Central memory CD8-positive, alpha-beta T cell (primary cell): Measurements from ENCODE around the gene DVL2.
A peak's percentile ranks its signal among the peaks of the same experiment; 100 is the strongest.

Experiments used
- ATAC-seq: fragments of 150-1000 bp; cut with Tn5 transposase; replicated peaks from 2 replicates; pipeline ENCODE4 v1.10.0; 2022; ENCODE audit warnings: mild to moderate bottlenecking, moderate FRiP score, moderate number of reproducible peaks; ENCODE audit not compliant: poor library complexity, severe bottlenecking; ENCODE audit errors: extremely low read depth
- DNase-seq, 2 donors: peaks; one replicate each; pipeline ENCODE4 v3.0.0; 2021; ENCODE audit warnings: low spot score in 2 of 2
- H3K27ac Mint-ChIP-seq: one replicate; pipeline ENCODE4 v1.8.0; 2022; ENCODE audit warnings: low read depth, mild to moderate bottlenecking, moderate library complexity, mixed read lengths
- H3K27me3 Mint-ChIP-seq: one replicate; pipeline ENCODE4 v1.8.0; 2022; ENCODE audit warnings: mixed read lengths
- H3K36me3 Mint-ChIP-seq: one replicate; pipeline ENCODE4 v1.8.0; 2022; ENCODE audit warnings: mild to moderate bottlenecking, moderate library complexity, mixed read lengths; ENCODE audit not compliant: insufficient read depth
- H3K4me1 Mint-ChIP-seq: one replicate; pipeline ENCODE4 v1.8.0; 2022; ENCODE audit warnings: mixed read lengths
- H3K4me3 Mint-ChIP-seq: one replicate; pipeline ENCODE4 v1.8.0; 2022; ENCODE audit warnings: mild to moderate bottlenecking, moderate library complexity, mixed read lengths
- H3K9me3 Mint-ChIP-seq: one replicate; pipeline ENCODE4 v1.8.0; 2022; ENCODE audit warnings: mixed read lengths

The DVL2 gene

DNA sequence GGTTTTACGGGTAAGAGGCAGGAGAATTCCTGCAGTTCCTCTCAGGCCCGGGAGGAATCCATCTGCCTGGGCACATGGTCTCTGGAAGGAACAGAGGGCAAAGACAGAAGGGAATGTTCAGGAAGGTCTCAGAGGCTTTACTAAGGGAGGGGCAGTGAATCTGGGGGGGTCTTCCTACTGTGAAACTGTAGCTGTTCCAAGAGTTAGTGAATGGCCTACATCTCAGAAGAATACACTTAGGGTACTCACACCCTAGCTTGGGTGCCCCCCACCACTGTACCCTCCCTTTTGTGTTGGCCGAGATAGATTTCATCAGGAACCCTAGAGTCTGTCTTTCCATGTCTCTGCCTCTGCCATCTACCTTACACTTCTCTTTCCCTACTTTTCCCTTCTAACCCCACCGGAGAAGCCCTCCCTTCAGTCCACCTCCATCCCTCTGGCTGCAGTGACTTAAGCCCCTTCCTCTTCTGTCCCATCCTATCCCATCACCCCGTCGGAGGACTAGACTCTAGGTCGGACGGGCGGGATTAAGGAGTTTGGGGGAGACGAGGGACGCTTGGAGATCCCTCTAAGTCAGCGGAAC lies 15.0 kb downstream of the DVL2 start:
- H3K4me3 Mint-ChIP-seq, result peak overlapping the region; percentile 98
- DNase-seq (no peak), ATAC-seq (no peak)
- peaks cover 14% of the 10 kb centered on the region for H3K36me3 Mint-ChIP-seq
- H3K27me3 Mint-ChIP-seq, result no peaks in the 10 kb centered on the region
- H3K4me1 Mint-ChIP-seq, result peaks cover 51% of the 10 kb centered on the region
- H3K27ac Mint-ChIP-seq, result peak overlapping the region; percentile 95
- H3K9me3 Mint-ChIP-seq, result no peaks in the 10 kb centered on the region

DNA sequence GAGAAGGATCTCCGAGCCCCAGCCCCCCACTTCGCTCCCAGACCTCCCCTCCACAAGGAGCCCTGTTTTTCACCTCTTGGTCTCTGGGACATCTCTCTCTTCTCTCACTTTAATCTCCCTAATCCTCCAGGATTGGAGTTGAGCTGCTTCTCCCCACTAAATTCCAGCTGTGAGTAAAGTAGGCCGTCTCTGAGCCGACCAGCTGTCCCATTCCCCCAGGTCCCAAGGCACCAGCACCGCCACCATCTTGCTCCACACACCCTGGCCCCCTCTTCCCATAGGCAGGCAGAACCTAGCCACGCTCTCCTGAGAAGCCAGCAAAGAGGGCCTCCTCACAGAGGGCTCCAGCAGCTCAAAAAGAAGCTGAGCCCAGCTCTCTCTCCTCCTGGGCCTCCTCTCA lies 15.6 kb downstream of the DVL2 start:
- peaks cover 19% of the 10 kb centered on the region for H3K36me3 Mint-ChIP-seq
- H3K4me1 Mint-ChIP-seq, result peaks cover 57% of the 10 kb centered on the region
- H3K27me3 Mint-ChIP-seq, result peaks cover 4% of the 10 kb centered on the region
- H3K4me3 Mint-ChIP-seq, result peak overlapping the region; percentile 98
- peak overlapping the region; percentile 95 for H3K27ac Mint-ChIP-seq
- ATAC-seq, result no peak
- H3K9me3 Mint-ChIP-seq, result no peaks in the 10 kb centered on the region
- no peak for DNase-seq

DNA sequence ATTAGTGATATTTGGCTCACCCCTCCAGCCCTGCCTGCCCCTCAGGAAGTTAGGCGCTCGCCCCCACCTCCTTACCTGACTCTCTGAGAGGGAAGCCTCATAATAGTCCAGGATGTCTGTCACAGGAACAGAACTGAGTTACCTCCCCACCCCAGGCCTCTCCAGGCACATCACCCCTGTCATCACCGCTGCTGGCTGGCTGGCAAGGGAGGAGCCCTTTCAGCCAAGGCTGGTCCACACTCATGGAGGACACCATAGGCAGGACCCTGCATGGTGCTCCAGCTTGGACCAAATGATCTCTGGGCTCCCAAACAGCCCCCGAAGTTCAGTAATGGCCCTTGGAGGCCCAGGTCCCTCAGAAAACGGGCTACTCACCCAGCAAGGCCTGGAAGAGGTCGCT lies 16.2 kb downstream of the DVL2 start:
- Mint-ChIP-seq H3K27me3 (peaks cover 10% of the 10 kb centered on the region), H3K4me1 (peaks cover 63% of the 10 kb centered on the region), H3K4me3 (peak overlapping the region; percentile 98), H3K36me3 (peaks cover 20% of the 10 kb centered on the region), H3K27ac (no peak overlapping the region), H3K9me3 (no peaks in the 10 kb centered on the region)
- ATAC-seq (no peak), DNase-seq (no peak)

DNA sequence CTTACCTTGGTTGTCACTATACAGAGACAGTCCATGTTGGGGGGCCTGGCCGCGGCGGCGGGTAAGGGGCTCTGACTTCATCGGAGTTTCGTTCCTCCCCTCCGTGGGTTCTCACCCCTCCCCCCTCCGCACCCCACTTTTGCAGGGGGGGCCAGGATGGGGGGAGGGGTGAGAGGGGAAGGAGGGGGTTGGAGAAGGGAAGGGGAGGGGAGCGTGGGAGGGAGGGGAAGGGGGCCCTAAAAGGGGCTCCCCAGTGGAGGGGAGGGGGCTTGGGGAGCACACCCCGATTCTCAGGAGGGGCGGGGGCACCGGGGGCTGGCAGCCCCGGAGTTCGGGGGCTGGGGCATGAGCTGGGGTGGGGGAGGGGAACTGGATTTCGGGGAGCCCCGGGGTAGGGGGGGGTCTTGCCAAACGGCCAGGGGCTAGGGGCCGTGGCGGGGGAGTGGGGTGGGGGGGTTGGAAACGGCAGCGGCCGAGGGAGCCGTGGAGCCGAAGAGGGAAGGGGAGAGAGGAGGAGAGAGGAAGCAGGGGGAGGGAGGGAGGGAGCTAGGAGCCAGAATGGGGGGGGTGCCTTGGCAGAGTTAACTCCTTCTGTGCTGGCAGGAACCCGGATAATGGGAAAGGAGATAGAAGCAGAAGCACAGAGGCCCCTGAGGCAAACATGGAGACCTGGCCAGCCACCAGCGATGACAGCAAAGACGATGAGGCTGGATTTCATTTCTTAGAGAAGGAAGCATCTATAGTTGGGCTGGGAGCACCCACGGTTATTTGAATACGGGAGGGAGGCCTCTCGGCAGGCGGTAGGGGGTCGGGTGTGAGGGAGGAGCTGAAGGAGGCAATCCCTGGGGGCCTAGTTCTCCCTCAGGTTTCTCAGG lies 17.0 kb downstream of the DVL2 start:
- Mint-ChIP-seq H3K27ac (no peak overlapping the region), H3K4me1 (peaks cover 63% of the 10 kb centered on the region), H3K4me3 (peak overlapping the region; percentile 29), H3K36me3 (peaks cover 20% of the 10 kb centered on the region), H3K27me3 (peaks cover 14% of the 10 kb centered on the region), H3K9me3 (no peaks in the 10 kb centered on the region)
- no peak for DNase-seq
- ATAC-seq, result no peak

GRCh38 chr17:7216242-7217112 lies 17.8 kb downstream of the DVL2 start:
- DNase-seq, result no peak
- peak overlapping the region; percentile 13 for H3K27ac Mint-ChIP-seq
- no peak for ATAC-seq
- peak overlapping the region; percentile 0 for H3K4me3 Mint-ChIP-seq
- H3K36me3 Mint-ChIP-seq, result peaks cover 20% of the 10 kb centered on the region
- H3K9me3 Mint-ChIP-seq, result no peaks in the 10 kb centered on the region
- peaks cover 22% of the 10 kb centered on the region for H3K27me3 Mint-ChIP-seq
- H3K4me1 Mint-ChIP-seq, result peaks cover 61% of the 10 kb centered on the region

DNA sequence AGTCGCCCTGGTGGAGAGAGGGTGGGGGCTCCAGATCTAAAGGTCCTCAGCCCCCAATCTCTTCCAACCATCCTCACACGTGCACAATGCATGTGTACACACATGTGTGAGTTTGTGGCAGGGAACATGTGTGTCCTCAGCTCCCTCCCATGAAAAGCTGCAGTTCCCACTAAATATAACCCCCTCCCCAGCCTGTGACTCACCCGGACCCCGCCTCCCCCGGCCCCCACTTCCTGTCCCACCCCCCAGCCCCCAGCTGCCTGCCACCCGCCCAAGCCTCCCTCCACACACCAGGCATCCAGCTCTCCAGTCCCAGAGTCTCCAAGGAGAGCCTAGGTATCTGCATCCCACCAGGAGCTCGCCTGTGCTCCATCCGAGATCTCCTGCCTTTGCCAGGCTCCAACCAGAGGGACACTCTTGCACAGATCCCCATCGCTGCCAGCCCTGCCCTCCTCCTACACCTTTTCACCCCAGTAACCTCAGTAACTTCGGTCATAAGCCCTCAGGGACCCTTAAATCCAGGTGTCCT lies 18.6 kb downstream of the DVL2 start:
- peaks cover 53% of the 10 kb centered on the region for H3K4me1 Mint-ChIP-seq

DNA sequence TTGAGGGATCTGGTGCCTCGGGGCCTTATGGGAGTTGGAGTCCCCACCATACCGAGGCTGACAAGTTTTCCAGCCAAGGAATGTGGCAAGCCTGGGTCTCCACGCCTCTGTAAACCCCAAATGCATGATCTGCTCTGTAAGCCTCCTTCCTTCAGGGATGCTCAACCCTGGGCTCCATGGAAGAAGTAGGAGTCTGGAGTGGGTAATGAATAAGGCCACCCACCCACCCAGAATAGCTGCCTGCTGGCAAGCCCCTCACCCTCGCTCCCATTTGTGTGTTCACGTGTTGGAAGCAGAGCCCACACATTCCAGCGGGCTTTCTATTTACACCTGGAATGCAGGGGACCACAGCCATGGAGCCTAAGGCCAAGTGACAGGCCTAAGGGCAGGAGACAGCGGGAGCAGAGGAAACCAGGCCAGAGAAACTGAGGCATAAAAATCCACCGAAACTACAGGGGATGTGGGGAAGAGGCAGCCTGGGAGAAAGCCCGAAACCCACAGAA lies 19.1 kb downstream of the DVL2 start:
- H3K4me1 Mint-ChIP-seq, result peaks cover 48% of the 10 kb centered on the region
- ATAC-seq (no peak), DNase-seq (no peak)
- peaks cover 20% of the 10 kb centered on the region for H3K36me3 Mint-ChIP-seq
- peak overlapping the region; percentile 98 for H3K27ac Mint-ChIP-seq
- peak overlapping the region; percentile 86 for H3K4me3 Mint-ChIP-seq
- peaks cover 35% of the 10 kb centered on the region for H3K27me3 Mint-ChIP-seq
- no peaks in the 10 kb centered on the region for H3K9me3 Mint-ChIP-seq

More for the DNA sequence above, 18.6 kb downstream of the DVL2 start:
- DNase-seq, result no peak
- Mint-ChIP-seq H3K36me3 (peaks cover 20% of the 10 kb centered on the region), H3K27me3 (peaks cover 30% of the 10 kb centered on the region), H3K4me3 (peak overlapping the region; percentile 0), H3K27ac (peak overlapping the region; percentile 13), H3K9me3 (no peaks in the 10 kb centered on the region)
- ATAC-seq, result no peak

- Mint-ChIP-seq H3K4me3 (peak overlapping the region; percentile 86), H3K4me1 (peaks cover 43% of the 10 kb centered on the region), H3K27ac (peak overlapping the region; percentile 98), H3K9me3 (no peaks in the 10 kb centered on the region), H3K27me3 (peaks cover 42% of the 10 kb centered on the region), H3K36me3 (peaks cover 20% of the 10 kb centered on the region)
- ATAC-seq, result peak; percentile 77
- DNase-seq, result peak; percentile 97 to 98
Observed at GRCh38 chr17:7214300-7215135, 19.8 kb downstream of the DVL2 start.

DNA sequence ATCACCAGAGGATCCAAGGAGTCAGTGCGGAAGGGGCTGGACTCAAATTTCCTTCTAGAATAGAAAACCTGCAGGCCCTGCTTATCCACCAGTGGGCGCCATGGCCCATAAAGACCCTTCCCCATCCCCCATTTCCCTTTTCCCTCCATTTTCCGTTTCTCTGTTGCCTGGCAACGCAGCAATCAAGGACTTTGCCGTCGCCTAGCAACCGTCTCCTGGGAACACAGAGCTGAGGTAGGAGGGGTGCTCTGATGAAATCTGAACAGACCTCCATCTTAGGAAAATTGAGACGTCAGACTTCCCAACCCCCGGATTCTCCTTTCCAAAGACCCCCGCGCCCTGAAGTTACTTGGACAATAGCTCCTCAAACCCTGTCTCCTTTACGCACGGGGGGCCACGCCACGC lies 20.4 kb downstream of the DVL2 start:
- ATAC-seq, result peak; percentile 4
- Mint-ChIP-seq H3K36me3 (peaks cover 20% of the 10 kb centered on the region), H3K27me3 (peaks cover 45% of the 10 kb centered on the region), H3K9me3 (no peaks in the 10 kb centered on the region), H3K4me3 (peak overlapping the region; percentile 86), H3K27ac (peak overlapping the region; percentile 98), H3K4me1 (peaks cover 37% of the 10 kb centered on the region)
- no peak for DNase-seq

- no peak for DNase-seq
- H3K36me3 Mint-ChIP-seq, result peaks cover 18% of the 10 kb centered on the region
- no peak for ATAC-seq
- no peak overlapping the region for H3K4me3 Mint-ChIP-seq
- no peak overlapping the region for H3K27ac Mint-ChIP-seq
- no peaks in the 10 kb centered on the region for H3K9me3 Mint-ChIP-seq
- peaks cover 32% of the 10 kb centered on the region for H3K4me1 Mint-ChIP-seq
- peaks cover 53% of the 10 kb centered on the region for H3K27me3 Mint-ChIP-seq
Observed at GRCh38 chr17:7211491-7212273, 22.6 kb downstream of the DVL2 start.
